IMR-90 (cell line): ENCODE measurements around the gene NKAIN2.

Experiments used
- BHLHE40 ChIP-seq: fragments of 150-350 bp; IDR thresholded peaks from 2 replicates; pipeline ENCODE4 v1.6.1; 2016; ENCODE audit warnings: mild to moderate bottlenecking, low read depth, low read length
- CEBPB ChIP-seq: IDR thresholded peaks from 2 replicates; pipeline ENCODE4 v1.6.1; 2012; ENCODE audit warnings: low read depth, low read length, improper control_type of control experiment
- CTCF ChIP-seq: conservative IDR thresholded peaks from 2 replicates; pipeline ENCODE4 v1.5.1; 2012; ENCODE audit warnings: mild to moderate bottlenecking, low read depth, low read length, improper control_type of control experiment
- ELK1 ChIP-seq: fragments of 150-350 bp; IDR thresholded peaks from 2 replicates; pipeline ENCODE4 v1.6.1; 2016; ENCODE audit warnings: low read depth, mild to moderate bottlenecking, low read length, moderate library complexity, borderline replicate concordance
- MAZ ChIP-seq: IDR thresholded peaks from 2 replicates; pipeline ENCODE4 v1.6.1; 2012; ENCODE audit warnings: low read depth, mild to moderate bottlenecking, low read length, improper control_type of control experiment, moderate library complexity, borderline replicate concordance
- MXI1 ChIP-seq: IDR thresholded peaks from 2 replicates; pipeline ENCODE4 v1.6.1; 2012; ENCODE audit warnings: low read depth, mild to moderate bottlenecking, low read length, moderate library complexity, borderline replicate concordance
- POLR2A ChIP-seq: IDR thresholded peaks from 2 replicates; pipeline ENCODE4 v1.6.1; 2012; ENCODE audit warnings: mild to moderate bottlenecking, low read depth, low read length
- RAD21 ChIP-seq: IDR thresholded peaks from 2 replicates; pipeline ENCODE4 v1.6.1; 2012; ENCODE audit warnings: low read length, improper control_type of control experiment
- RCOR1 ChIP-seq: IDR thresholded peaks from 2 replicates; pipeline ENCODE4 v1.6.1; 2012; ENCODE audit warnings: mild to moderate bottlenecking, low read length, improper control_type of control experiment; ENCODE audit not compliant: insufficient replicate concordance
- RFX5 ChIP-seq: IDR thresholded peaks from 2 replicates; pipeline ENCODE4 v1.8.0; 2012; ENCODE audit warnings: low read depth, mild to moderate bottlenecking, low read length, moderate library complexity
- SMC3 ChIP-seq: fragments of 150-350 bp; IDR thresholded peaks from 2 replicates; pipeline ENCODE4 v1.6.1; 2016; ENCODE audit warnings: low read depth, mild to moderate bottlenecking, antibody characterized with exemption, low read length, moderate library complexity
- TF ChIP-seq, protein P1 (sequence below): fragments of 150-350 bp; IDR thresholded peaks from 2 replicates; pipeline ENCODE4 v1.6.1; 2017; ENCODE audit warnings: mild to moderate bottlenecking, antibody characterized with exemption, low read length, low read depth

DNA sequence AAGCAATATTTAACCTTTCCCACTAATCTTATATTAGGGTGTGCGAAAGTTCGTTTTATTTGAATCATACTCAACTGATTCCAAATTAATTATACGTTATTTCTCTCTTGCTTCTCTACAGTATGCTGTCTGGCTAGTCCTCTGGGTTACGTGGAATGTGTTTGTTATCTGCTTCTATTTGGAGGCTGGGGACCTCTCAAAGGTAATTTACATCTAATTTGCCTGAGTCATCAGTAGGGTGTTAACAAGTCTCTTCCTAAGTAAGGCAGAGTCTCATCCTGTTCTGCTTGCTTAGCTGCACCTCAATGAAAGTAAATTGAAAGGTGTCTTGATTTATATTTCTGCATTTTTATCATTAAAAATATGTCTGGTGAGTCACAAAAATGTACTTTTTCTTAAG is 551.5 kb downstream of the NKAIN2 start:
- no peak for TF ChIP-seq CTCF
- TF ChIP-seq SMC3, result no peak
- TF ChIP-seq MXI1, result no peak
- TF ChIP-seq BHLHE40, result no peak
- no peak for TF ChIP-seq MAZ
- TF ChIP-seq POLR2A, result no peak
- no peak for TF ChIP-seq CEBPB
- TF ChIP-seq RCOR1, result no peak
- TF ChIP-seq, protein P1, sequence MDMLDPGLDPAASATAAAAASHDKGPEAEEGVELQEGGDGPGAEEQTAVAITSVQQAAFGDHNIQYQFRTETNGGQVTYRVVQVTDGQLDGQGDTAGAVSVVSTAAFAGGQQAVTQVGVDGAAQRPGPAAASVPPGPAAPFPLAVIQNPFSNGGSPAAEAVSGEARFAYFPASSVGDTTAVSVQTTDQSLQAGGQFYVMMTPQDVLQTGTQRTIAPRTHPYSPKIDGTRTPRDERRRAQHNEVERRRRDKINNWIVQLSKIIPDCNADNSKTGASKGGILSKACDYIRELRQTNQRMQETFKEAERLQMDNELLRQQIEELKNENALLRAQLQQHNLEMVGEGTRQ, result no peak
- TF ChIP-seq RAD21, result no peak
- TF ChIP-seq RFX5, result no peak
- no peak for TF ChIP-seq ELK1
